Measurements from ENCODE around the gene PRKAG2.

PRKAG2 gene

DNA sequence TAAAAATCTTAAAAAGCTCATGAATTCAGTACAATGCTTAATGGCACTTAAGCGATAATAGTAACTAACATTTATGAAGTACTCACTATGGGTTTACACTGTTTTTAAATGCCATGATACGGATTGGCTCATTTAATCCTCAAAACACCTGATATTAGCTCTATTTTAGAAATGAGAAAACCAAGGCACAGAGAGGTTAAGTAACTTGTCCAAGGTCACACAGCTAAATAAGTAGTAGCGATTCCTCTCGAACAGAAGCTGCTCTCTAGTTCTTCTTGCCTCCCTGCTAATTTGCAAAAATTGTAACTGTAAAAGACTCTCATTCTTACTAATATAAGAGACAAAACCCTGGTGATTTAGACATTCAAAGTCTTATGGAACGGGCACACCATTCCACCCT is 246.6 kb downstream of the PRKAG2 start:
- Histone ChIP-seq H3K36me3 (replicated peaks) (no peaks in the 10 kb centered on the region), H3K27me3 (replicated peaks) (no peaks in the 10 kb centered on the region), H3K27ac (no peak overlapping the region), H3K4me3 (ENCODE audit: low read depth, low read length) (peak overlapping the region; percentile 84)
- no peak for DNase-seq
- TF ChIP-seq, protein P1, sequence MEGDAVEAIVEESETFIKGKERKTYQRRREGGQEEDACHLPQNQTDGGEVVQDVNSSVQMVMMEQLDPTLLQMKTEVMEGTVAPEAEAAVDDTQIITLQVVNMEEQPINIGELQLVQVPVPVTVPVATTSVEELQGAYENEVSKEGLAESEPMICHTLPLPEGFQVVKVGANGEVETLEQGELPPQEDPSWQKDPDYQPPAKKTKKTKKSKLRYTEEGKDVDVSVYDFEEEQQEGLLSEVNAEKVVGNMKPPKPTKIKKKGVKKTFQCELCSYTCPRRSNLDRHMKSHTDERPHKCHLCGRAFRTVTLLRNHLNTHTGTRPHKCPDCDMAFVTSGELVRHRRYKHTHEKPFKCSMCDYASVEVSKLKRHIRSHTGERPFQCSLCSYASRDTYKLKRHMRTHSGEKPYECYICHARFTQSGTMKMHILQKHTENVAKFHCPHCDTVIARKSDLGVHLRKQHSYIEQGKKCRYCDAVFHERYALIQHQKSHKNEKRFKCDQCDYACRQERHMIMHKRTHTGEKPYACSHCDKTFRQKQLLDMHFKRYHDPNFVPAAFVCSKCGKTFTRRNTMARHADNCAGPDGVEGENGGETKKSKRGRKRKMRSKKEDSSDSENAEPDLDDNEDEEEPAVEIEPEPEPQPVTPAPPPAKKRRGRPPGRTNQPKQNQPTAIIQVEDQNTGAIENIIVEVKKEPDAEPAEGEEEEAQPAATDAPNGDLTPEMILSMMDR (IDR thresholded peaks at IDR 0.05; ENCODE audit: low read depth, low read length, missing control alignments): no peak
- in situ Hi-C loops (cut with HindIII; ENCODE audit: low pct_ligation_motif_present, low sequenced_read_pairs): no loop called here

- H3K27ac ChIP-seq: no peak overlapping the region
- in situ Hi-C loops (cut with HindIII; ENCODE audit: low pct_ligation_motif_present, low sequenced_read_pairs): no loop called here
- peaks cover 4% of the 10 kb centered on the region for H3K36me3 ChIP-seq (replicated peaks)
- H3K27me3 ChIP-seq (replicated peaks): no peaks in the 10 kb centered on the region
- TF ChIP-seq, protein P1 (IDR thresholded peaks at IDR 0.05; ENCODE audit: low read depth, low read length, missing control alignments): no peak
- H3K4me3 ChIP-seq (ENCODE audit: low read depth, low read length): no peak overlapping the region
- DNase-seq: no peak
Measured at GRCh38 chr7:151629713-151630272, 247.1 kb downstream of the PRKAG2 start.

DNA sequence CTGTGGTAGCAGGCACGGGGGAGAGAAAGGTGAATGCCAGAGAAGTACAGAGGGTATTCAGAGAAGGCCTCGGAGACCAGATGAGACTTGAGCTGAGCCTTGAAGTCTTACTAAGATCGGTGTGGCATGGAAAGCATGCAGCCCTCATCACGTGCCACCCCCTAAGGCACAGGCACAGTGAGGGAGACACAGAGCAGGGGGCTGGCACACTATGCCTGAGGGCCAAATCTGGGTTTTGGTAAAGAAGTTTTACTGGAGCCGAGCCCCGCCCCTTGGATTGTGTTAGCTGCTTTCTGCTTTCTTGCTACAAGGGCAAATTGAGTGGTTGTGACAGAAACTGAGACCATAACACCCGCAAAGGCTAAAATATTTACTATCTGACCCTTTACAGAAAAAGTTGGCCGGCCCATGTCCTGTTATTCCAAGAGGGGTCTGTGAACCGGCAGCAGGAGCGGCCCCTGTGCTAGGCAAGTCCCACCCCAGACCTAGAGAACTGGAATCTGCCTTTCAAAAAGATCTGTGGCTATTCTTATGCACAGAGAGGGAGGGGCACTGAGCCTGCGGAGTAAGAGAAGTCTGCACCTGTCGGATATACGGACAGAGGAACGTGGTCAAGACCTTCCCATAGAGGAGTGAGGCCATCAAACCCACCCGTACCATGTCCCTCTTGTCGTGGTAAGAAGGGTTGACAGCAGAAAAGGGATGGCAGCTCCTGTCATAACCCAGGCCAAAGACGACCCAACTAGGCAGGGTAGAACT is 247.9 kb downstream of the PRKAG2 start:
- TF ChIP-seq, protein P1 (IDR thresholded peaks at IDR 0.05; ENCODE audit: low read depth, low read length, missing control alignments): no peak
- in situ Hi-C loops (cut with HindIII; ENCODE audit: low pct_ligation_motif_present, low sequenced_read_pairs): no loop called here

GRCh38 chr7:151626422-151627115 is 250.3 kb downstream of the PRKAG2 start:
- Histone ChIP-seq H3K27me3 (replicated peaks) (no peaks in the 10 kb centered on the region), H3K4me3 (ENCODE audit: low read depth, low read length) (no peak overlapping the region), H3K27ac (no peak overlapping the region), H3K36me3 (replicated peaks) (peaks cover 9% of the 10 kb centered on the region)
- DNase-seq: no peak
- in situ Hi-C loops (cut with HindIII; ENCODE audit: low pct_ligation_motif_present, low sequenced_read_pairs): no loop called here
- TF ChIP-seq, protein P1 (IDR thresholded peaks at IDR 0.05; ENCODE audit: low read depth, low read length, missing control alignments): peak; percentile 61

More for the DNA sequence above, 247.9 kb downstream of the PRKAG2 start:
- H3K27ac ChIP-seq: no peak overlapping the region
- DNase-seq: no peak
- no peak overlapping the region for H3K4me3 ChIP-seq (ENCODE audit: low read depth, low read length)
- H3K27me3 ChIP-seq (replicated peaks): no peaks in the 10 kb centered on the region
- H3K36me3 ChIP-seq (replicated peaks): peaks cover 4% of the 10 kb centered on the region

DNA sequence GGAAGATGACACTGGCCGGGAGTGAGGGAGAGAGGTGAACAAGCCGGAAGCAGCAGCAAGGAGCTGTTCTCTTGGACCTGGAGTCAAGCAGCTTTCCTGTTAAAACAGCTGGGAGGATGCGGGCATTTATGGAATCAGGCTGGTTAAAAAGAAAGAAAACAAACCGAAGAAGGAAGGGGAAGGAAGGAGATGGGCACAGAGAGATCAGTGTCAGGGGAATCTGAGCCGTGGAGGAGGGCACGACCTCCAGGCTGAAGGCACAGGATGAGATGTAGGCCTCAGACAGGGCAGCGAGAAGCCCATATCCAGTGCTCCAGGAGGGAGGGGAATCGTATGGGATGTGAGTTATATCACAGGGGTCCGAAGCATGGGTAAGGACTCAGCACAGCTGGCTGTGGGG is 251.3 kb downstream of the PRKAG2 start:
- no peak for DNase-seq
- Histone ChIP-seq H3K27ac (no peak overlapping the region), H3K36me3 (replicated peaks) (peaks cover 9% of the 10 kb centered on the region), H3K4me3 (ENCODE audit: low read depth, low read length) (no peak overlapping the region), H3K27me3 (replicated peaks) (no peaks in the 10 kb centered on the region)
- TF ChIP-seq, protein P1 (IDR thresholded peaks at IDR 0.05; ENCODE audit: low read depth, low read length, missing control alignments): no peak
- in situ Hi-C loops (cut with HindIII; ENCODE audit: low pct_ligation_motif_present, low sequenced_read_pairs): no loop called here

Measured in brain microvascular endothelial cell (primary cell).